Smooth muscle cell (in vitro differentiated cells): ENCODE data around the gene SPRR4. TPM values are rescaled to one million over a fixed set of nuclear protein-coding genes. Genes with fewer than 3 reads are reported as not detected.

Source experiments
- DNase-seq: peaks from one replicate; lab custom pipeline; 2025; ENCODE audit not compliant: unreplicated experiment; lab: John Stamatoyannopoulos, UW
- H2AFZ ChIP-seq: fragments of 200-600 bp; sonication (generic); 2 replicates; pipeline ENCODE4 v1.6.0; 2016; ENCODE audit warnings: antibody characterized with exemption, low read depth, mild to moderate bottlenecking
- H3F3A ChIP-seq: fragments of 200-600 bp; sonication (generic); 2 replicates; pipeline ENCODE4 v1.6.0; 2017; ENCODE audit warnings: antibody characterized with exemption, low read depth
- H3K27ac ChIP-seq: fragments of 200-600 bp; sonication (generic); 2 replicates; pipeline ENCODE4 v1.5.1; 2016; ENCODE audit warnings: low read depth, mild to moderate bottlenecking
- H3K27me3 ChIP-seq: fragments of 200-600 bp; sonication (generic); 2 replicates; pipeline ENCODE4 v1.6.1; 2016; ENCODE audit warnings: low read depth, mild to moderate bottlenecking
- H3K36me3 ChIP-seq: fragments of 200-600 bp; sonication (generic); 2 replicates; pipeline ENCODE4 v1.5.1; 2016; ENCODE audit warnings: low read depth
- H3K4me1 ChIP-seq: fragments of 200-600 bp; sonication (generic); 2 replicates; pipeline ENCODE4 v1.5.1; 2016; ENCODE audit warnings: low read depth
- H3K4me2 ChIP-seq: fragments of 200-600 bp; sonication (generic); 2 replicates; pipeline ENCODE4 v1.6.0; 2016; ENCODE audit warnings: mild to moderate bottlenecking
- H3K4me3 ChIP-seq: fragments of 200-600 bp; sonication (generic); 2 replicates; pipeline ENCODE4 v1.5.1; 2016; ENCODE audit warnings: mild to moderate bottlenecking
- H3K79me2 ChIP-seq: fragments of 200-600 bp; sonication (generic); 2 replicates; pipeline ENCODE4 v1.6.0; 2016; ENCODE audit warnings: low read depth, mild to moderate bottlenecking
- H3K9ac ChIP-seq: fragments of 200-600 bp; sonication (generic); 2 replicates; pipeline ENCODE4 v1.6.0; 2016; ENCODE audit warnings: low read depth
- H3K9me3 ChIP-seq: fragments of 200-600 bp; sonication (generic); replicated peaks from 2 replicates; pipeline ENCODE4 v1.5.1; 2016; ENCODE audit warnings: low read depth
- H4K20me1 ChIP-seq: fragments of 200-600 bp; sonication (generic); 2 replicates; pipeline ENCODE4 v1.6.0; 2016; ENCODE audit warnings: low read depth
- WGBS: methylation state at CpG from one replicate; pipeline ENCODE4 v1.1.7; 2016; ENCODE audit warnings: low lambda C conversion rate; 5-methylcytosine and 5-hydroxymethylcytosine counted together
- polyA plus RNA-seq: library from polyadenylated mRNA; unstranded; fragments of >200 nt; fragmentation: Nextera tagmentation; extraction: Ambion mirVana; gene quantifications from 2 replicates; pipeline ENCODE4 v1.2.1, GENCODE V29; 2016
- total RNA-seq: library from RNA; depleted of rRNA; stranded (reverse); fragments of >200 nt; gene quantifications from 2 replicates; pipeline ENCODE4 v1.2.3, GENCODE V29; 2014
- TF ChIP-seq, protein P1 (sequence below): fragments of 200-600 bp; sonication (generic); IDR thresholded peaks from 2 replicates; pipeline ENCODE4 v1.5.1; 2017; ENCODE audit warnings: borderline replicate concordance, mild to moderate bottlenecking, antibody characterized with exemption; ENCODE audit not compliant: insufficient read depth, poor library complexity, severe bottlenecking

SPRR4 gene
- total and polyA plus RNA-seq, 2 experiments from 2014 or later = 5.9 TPM; not detected in 1

- Histone ChIP-seq H3K27me3 (no peaks in the 10 kb centered on the region), H3K36me3 (no peaks in the 10 kb centered on the region), H3K4me3 (no peak overlapping the region), H4K20me1 (no peaks in the 10 kb centered on the region), H3K4me2 (no peak overlapping the region), H3K4me1 (no peaks in the 10 kb centered on the region), H3F3A (no peaks in the 10 kb centered on the region), H3K79me2 (no peaks in the 10 kb centered on the region), H2AFZ (no peak overlapping the region), H3K9me3 (no peaks in the 10 kb centered on the region), H3K27ac (no peak overlapping the region), H3K9ac (no peak overlapping the region)
- WGBS = 56% methylated on average over 2 of the region's 2 CpGs
- DNase-seq = no peak
- TF ChIP-seq, protein P1, sequence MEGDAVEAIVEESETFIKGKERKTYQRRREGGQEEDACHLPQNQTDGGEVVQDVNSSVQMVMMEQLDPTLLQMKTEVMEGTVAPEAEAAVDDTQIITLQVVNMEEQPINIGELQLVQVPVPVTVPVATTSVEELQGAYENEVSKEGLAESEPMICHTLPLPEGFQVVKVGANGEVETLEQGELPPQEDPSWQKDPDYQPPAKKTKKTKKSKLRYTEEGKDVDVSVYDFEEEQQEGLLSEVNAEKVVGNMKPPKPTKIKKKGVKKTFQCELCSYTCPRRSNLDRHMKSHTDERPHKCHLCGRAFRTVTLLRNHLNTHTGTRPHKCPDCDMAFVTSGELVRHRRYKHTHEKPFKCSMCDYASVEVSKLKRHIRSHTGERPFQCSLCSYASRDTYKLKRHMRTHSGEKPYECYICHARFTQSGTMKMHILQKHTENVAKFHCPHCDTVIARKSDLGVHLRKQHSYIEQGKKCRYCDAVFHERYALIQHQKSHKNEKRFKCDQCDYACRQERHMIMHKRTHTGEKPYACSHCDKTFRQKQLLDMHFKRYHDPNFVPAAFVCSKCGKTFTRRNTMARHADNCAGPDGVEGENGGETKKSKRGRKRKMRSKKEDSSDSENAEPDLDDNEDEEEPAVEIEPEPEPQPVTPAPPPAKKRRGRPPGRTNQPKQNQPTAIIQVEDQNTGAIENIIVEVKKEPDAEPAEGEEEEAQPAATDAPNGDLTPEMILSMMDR = no peak
These were observed 7.5 kb upstream of the SPRR4 start for GRCh38 chr1:152962876-152963415.

GRCh38 chr1:152964536-152964935 is 5.9 kb upstream of the SPRR4 start:
- TF ChIP-seq, protein P1 = no peak
- no peaks in the 10 kb centered on the region for H4K20me1 ChIP-seq
- H3K4me2 ChIP-seq = no peak overlapping the region
- H3K79me2 ChIP-seq = no peaks in the 10 kb centered on the region
- no peaks in the 10 kb centered on the region for H3K36me3 ChIP-seq
- no peaks in the 10 kb centered on the region for H3K4me1 ChIP-seq
- H3K4me3 ChIP-seq = no peak overlapping the region
- H3K27me3 ChIP-seq = no peaks in the 10 kb centered on the region
- no peak overlapping the region for H3K9ac ChIP-seq
- no peak for DNase-seq
- no peaks in the 10 kb centered on the region for H3F3A ChIP-seq
- no peaks in the 10 kb centered on the region for H3K9me3 ChIP-seq
- WGBS = 40% methylated on average over 1 of the region's 1 CpG
- no peak overlapping the region for H3K27ac ChIP-seq
- no peak overlapping the region for H2AFZ ChIP-seq

GRCh38 chr1:152965853-152966252 is 4.6 kb upstream of the SPRR4 start:
- no peaks in the 10 kb centered on the region for H3K79me2 ChIP-seq
- no peaks in the 10 kb centered on the region for H3K36me3 ChIP-seq
- H2AFZ ChIP-seq = no peak overlapping the region
- H4K20me1 ChIP-seq = no peaks in the 10 kb centered on the region
- H3K27ac ChIP-seq = no peak overlapping the region
- no peak overlapping the region for H3K4me2 ChIP-seq
- H3K9ac ChIP-seq = no peak overlapping the region
- TF ChIP-seq, protein P1 = no peak
- no peak overlapping the region for H3K4me3 ChIP-seq
- no peaks in the 10 kb centered on the region for H3K9me3 ChIP-seq
- 59% methylated on average over 4 of the region's 4 CpGs for WGBS
- no peaks in the 10 kb centered on the region for H3F3A ChIP-seq
- H3K27me3 ChIP-seq = no peaks in the 10 kb centered on the region
- H3K4me1 ChIP-seq = no peaks in the 10 kb centered on the region
- DNase-seq = no peak

- Histone ChIP-seq H2AFZ (no peak overlapping the region), H3K27me3 (no peaks in the 10 kb centered on the region), H3F3A (no peaks in the 10 kb centered on the region), H3K4me3 (no peak overlapping the region), H3K79me2 (no peaks in the 10 kb centered on the region), H3K27ac (no peak overlapping the region), H3K4me2 (no peak overlapping the region), H3K9me3 (no peaks in the 10 kb centered on the region), H4K20me1 (no peaks in the 10 kb centered on the region), H3K4me1 (no peaks in the 10 kb centered on the region), H3K9ac (no peak overlapping the region), H3K36me3 (no peaks in the 10 kb centered on the region)
- TF ChIP-seq, protein P1 = no peak
- no peak for DNase-seq
- 53% methylated on average over 7 of the region's 7 CpGs for WGBS
These were observed 3.2 kb upstream of the SPRR4 start for GRCh38 chr1:152967201-152967600.
